ENCODE measurements around the gene KIF26B.

The KIF26B gene

GRCh38 chr1:245161866-245162265, 7.1 kb downstream of the KIF26B start:
- H3K9me3 Mint-ChIP-seq: peaks cover 6% of the 10 kb centered on the region
- H3K4me1 Mint-ChIP-seq: no peaks in the 10 kb centered on the region
- peaks cover 78% of the 10 kb centered on the region for H3K27me3 Mint-ChIP-seq
- H3K27ac Mint-ChIP-seq (ENCODE audit: low read depth): no peak overlapping the region
- no peak overlapping the region for H3K4me3 Mint-ChIP-seq
- ATAC-seq (replicated peaks; ENCODE audit: extremely low read depth, poor library complexity, severe bottlenecking) (no peak), DNase-seq (ENCODE audit: low spot score in 2 of 2) (no peak)
- no peaks in the 10 kb centered on the region for H3K36me3 Mint-ChIP-seq (ENCODE audit: insufficient read depth)

- no peak for DNase-seq (ENCODE audit: low spot score in 2 of 2)
- ATAC-seq (replicated peaks; ENCODE audit: extremely low read depth, poor library complexity, severe bottlenecking): no peak
- peaks cover 73% of the 10 kb centered on the region for H3K27me3 Mint-ChIP-seq
- H3K9me3 Mint-ChIP-seq: no peaks in the 10 kb centered on the region
- no peak overlapping the region for H3K4me3 Mint-ChIP-seq
- H3K36me3 Mint-ChIP-seq (ENCODE audit: insufficient read depth): no peaks in the 10 kb centered on the region
- no peaks in the 10 kb centered on the region for H3K4me1 Mint-ChIP-seq
- H3K27ac Mint-ChIP-seq (ENCODE audit: low read depth): no peak overlapping the region
Measured at GRCh38 chr1:245166471-245166885, 11.7 kb downstream of the KIF26B start.

GRCh38 chr1:245168086-245168485, 13.3 kb downstream of the KIF26B start:
- Mint-ChIP-seq H3K27me3 (peaks cover 82% of the 10 kb centered on the region), H3K9me3 (no peaks in the 10 kb centered on the region), H3K36me3 (ENCODE audit: insufficient read depth) (no peaks in the 10 kb centered on the region), H3K4me1 (no peaks in the 10 kb centered on the region), H3K27ac (ENCODE audit: low read depth) (no peak overlapping the region), H3K4me3 (no peak overlapping the region)
- ATAC-seq (replicated peaks; ENCODE audit: extremely low read depth, poor library complexity, severe bottlenecking) (peak; percentile 28), DNase-seq (ENCODE audit: low spot score in 2 of 2) (no peak)

GRCh38 chr1:245168906-245169305, 14.1 kb downstream of the KIF26B start:
- peaks cover 78% of the 10 kb centered on the region for H3K27me3 Mint-ChIP-seq
- DNase-seq (ENCODE audit: low spot score in 2 of 2) (no peak), ATAC-seq (replicated peaks; ENCODE audit: extremely low read depth, poor library complexity, severe bottlenecking) (no peak)
- H3K4me1 Mint-ChIP-seq: no peaks in the 10 kb centered on the region
- no peak overlapping the region for H3K4me3 Mint-ChIP-seq
- no peak overlapping the region for H3K27ac Mint-ChIP-seq (ENCODE audit: low read depth)
- no peaks in the 10 kb centered on the region for H3K36me3 Mint-ChIP-seq (ENCODE audit: insufficient read depth)
- H3K9me3 Mint-ChIP-seq: no peaks in the 10 kb centered on the region

GRCh38 chr1:245169376-245169775, 14.6 kb downstream of the KIF26B start:
- no peaks in the 10 kb centered on the region for H3K4me1 Mint-ChIP-seq
- peaks cover 77% of the 10 kb centered on the region for H3K27me3 Mint-ChIP-seq
- no peaks in the 10 kb centered on the region for H3K36me3 Mint-ChIP-seq (ENCODE audit: insufficient read depth)
- H3K27ac Mint-ChIP-seq (ENCODE audit: low read depth): no peak overlapping the region
- DNase-seq (ENCODE audit: low spot score in 2 of 2) (no peak), ATAC-seq (replicated peaks; ENCODE audit: extremely low read depth, poor library complexity, severe bottlenecking) (no peak)
- H3K9me3 Mint-ChIP-seq: no peaks in the 10 kb centered on the region
- no peak overlapping the region for H3K4me3 Mint-ChIP-seq

GRCh38 chr1:245172026-245172425, 17.2 kb downstream of the KIF26B start:
- ATAC-seq (replicated peaks; ENCODE audit: extremely low read depth, poor library complexity, severe bottlenecking) (no peak), DNase-seq (ENCODE audit: low spot score in 2 of 2) (no peak)
- Mint-ChIP-seq H3K4me3 (no peak overlapping the region), H3K9me3 (no peaks in the 10 kb centered on the region), H3K27me3 (peaks cover 50% of the 10 kb centered on the region), H3K36me3 (ENCODE audit: insufficient read depth) (no peaks in the 10 kb centered on the region), H3K27ac (ENCODE audit: low read depth) (no peak overlapping the region), H3K4me1 (no peaks in the 10 kb centered on the region)

- no peaks in the 10 kb centered on the region for H3K4me1 Mint-ChIP-seq
- ATAC-seq (replicated peaks; ENCODE audit: extremely low read depth, poor library complexity, severe bottlenecking): no peak
- H3K9me3 Mint-ChIP-seq: no peaks in the 10 kb centered on the region
- DNase-seq (ENCODE audit: low spot score in 2 of 2): no peak
- no peak overlapping the region for H3K27ac Mint-ChIP-seq (ENCODE audit: low read depth)
- no peak overlapping the region for H3K4me3 Mint-ChIP-seq
- peaks cover 42% of the 10 kb centered on the region for H3K27me3 Mint-ChIP-seq
- no peaks in the 10 kb centered on the region for H3K36me3 Mint-ChIP-seq (ENCODE audit: insufficient read depth)
Measured at GRCh38 chr1:245172829-245173228, 18.0 kb downstream of the KIF26B start.

GRCh38 chr1:245173446-245174211, 18.8 kb downstream of the KIF26B start:
- no peak overlapping the region for H3K4me3 Mint-ChIP-seq
- no peak overlapping the region for H3K27ac Mint-ChIP-seq (ENCODE audit: low read depth)
- no peak for ATAC-seq (replicated peaks; ENCODE audit: extremely low read depth, poor library complexity, severe bottlenecking)
- DNase-seq (ENCODE audit: low spot score in 2 of 2): no peak
- no peaks in the 10 kb centered on the region for H3K4me1 Mint-ChIP-seq
- peaks cover 34% of the 10 kb centered on the region for H3K27me3 Mint-ChIP-seq
- H3K9me3 Mint-ChIP-seq: no peaks in the 10 kb centered on the region
- H3K36me3 Mint-ChIP-seq (ENCODE audit: insufficient read depth): no peaks in the 10 kb centered on the region

- Mint-ChIP-seq H3K4me1 (no peaks in the 10 kb centered on the region), H3K4me3 (no peak overlapping the region), H3K9me3 (no peaks in the 10 kb centered on the region), H3K36me3 (ENCODE audit: insufficient read depth) (no peaks in the 10 kb centered on the region), H3K27ac (ENCODE audit: low read depth) (no peak overlapping the region), H3K27me3 (peaks cover 35% of the 10 kb centered on the region)
- DNase-seq (ENCODE audit: low spot score in 2 of 2) (no peak), ATAC-seq (replicated peaks; ENCODE audit: extremely low read depth, poor library complexity, severe bottlenecking) (no peak)
Measured at GRCh38 chr1:245177071-245177900, 22.5 kb downstream of the KIF26B start.

- DNase-seq (ENCODE audit: low spot score in 2 of 2) (no peak), ATAC-seq (replicated peaks; ENCODE audit: extremely low read depth, poor library complexity, severe bottlenecking) (no peak)
- Mint-ChIP-seq H3K27me3 (peaks cover 27% of the 10 kb centered on the region), H3K36me3 (ENCODE audit: insufficient read depth) (no peaks in the 10 kb centered on the region), H3K27ac (ENCODE audit: low read depth) (no peak overlapping the region), H3K9me3 (no peaks in the 10 kb centered on the region), H3K4me3 (no peak overlapping the region), H3K4me1 (no peaks in the 10 kb centered on the region)
Measured at GRCh38 chr1:245179706-245180105, 24.9 kb downstream of the KIF26B start.

- H3K36me3 Mint-ChIP-seq (ENCODE audit: insufficient read depth): no peaks in the 10 kb centered on the region
- H3K27me3 Mint-ChIP-seq: peaks cover 27% of the 10 kb centered on the region
- no peak for DNase-seq (ENCODE audit: low spot score in 2 of 2)
- H3K9me3 Mint-ChIP-seq: no peaks in the 10 kb centered on the region
- H3K27ac Mint-ChIP-seq (ENCODE audit: low read depth): no peak overlapping the region
- no peak for ATAC-seq (replicated peaks; ENCODE audit: extremely low read depth, poor library complexity, severe bottlenecking)
- H3K4me1 Mint-ChIP-seq: no peaks in the 10 kb centered on the region
- no peak overlapping the region for H3K4me3 Mint-ChIP-seq
Measured at GRCh38 chr1:245180496-245181157, 25.8 kb downstream of the KIF26B start.

- H3K4me3 Mint-ChIP-seq: no peak overlapping the region
- no peaks in the 10 kb centered on the region for H3K4me1 Mint-ChIP-seq
- DNase-seq (ENCODE audit: low spot score in 2 of 2): no peak
- H3K9me3 Mint-ChIP-seq: no peaks in the 10 kb centered on the region
- no peak for ATAC-seq (replicated peaks; ENCODE audit: extremely low read depth, poor library complexity, severe bottlenecking)
- H3K27me3 Mint-ChIP-seq: peaks cover 27% of the 10 kb centered on the region
- no peak overlapping the region for H3K27ac Mint-ChIP-seq (ENCODE audit: low read depth)
- H3K36me3 Mint-ChIP-seq (ENCODE audit: insufficient read depth): no peaks in the 10 kb centered on the region
Measured at GRCh38 chr1:245181158-245181517, 26.4 kb downstream of the KIF26B start.
